Activated B cell treated with CpG ODN at 0.5 μM for 24 hours (primary cell): ENCODE results near the gene REEP6. TPM values are rescaled to one million over a fixed set of nuclear protein-coding genes. Genes with fewer than 3 reads are reported as not detected.

Experiments
- ATAC-seq: fragments of 200-7000 bp; cut with Tn5 transposase; one replicate; pipeline ENCODE4 v1.10.0; 2021; ENCODE audit warnings: low read depth, mild to moderate bottlenecking, moderate library complexity
- CTCF ChIA-PET: fragments of 350-600 bp; sonication (Branson Sonifier 250); formaldehyde crosslinking; loops from one replicate; lab custom pipeline; 2021; ENCODE audit warnings: antibody characterized with exemption; lab: Charles Lee
- POLR2A ChIA-PET: fragments of 350-600 bp; sonication (Branson Sonifier 250); formaldehyde crosslinking; loops from one replicate; lab custom pipeline; 2021; ENCODE audit warnings: antibody characterized with exemption; lab: Charles Lee
- DNase-seq: peaks from one replicate; pipeline ENCODE4 v3.0.0; 2022
- H3K27ac Mint-ChIP-seq: one replicate; pipeline ENCODE4 v1.8.0; 2020; ENCODE audit warnings: mixed read lengths
- H3K27me3 Mint-ChIP-seq: one replicate; pipeline ENCODE4 v1.8.0; 2021; ENCODE audit warnings: mixed read lengths
- H3K36me3 Mint-ChIP-seq: one replicate; pipeline ENCODE4 v1.8.0; 2021; ENCODE audit warnings: low read depth, mixed read lengths
- H3K4me1 Mint-ChIP-seq: one replicate; pipeline ENCODE4 v1.8.0; 2021; ENCODE audit warnings: mixed read lengths
- H3K4me3 Mint-ChIP-seq: one replicate; pipeline ENCODE4 v1.8.0; 2020; ENCODE audit warnings: mild to moderate bottlenecking, mixed read lengths
- H3K9me3 Mint-ChIP-seq: one replicate; pipeline ENCODE4 v1.8.0; 2020; ENCODE audit warnings: mixed read lengths
- CTCF ChIP-seq: fragments of 200-600 bp; IDR thresholded peaks from one replicate; pipeline ENCODE4 v1.8.0; 2022; ENCODE audit warnings: antibody characterized with exemption, mild to moderate bottlenecking
- intact Hi-C: fragments of 100-400 bp; cut with micrococcal nuclease; formaldehyde crosslinking; loops from one replicate; pipeline ENCODE4 v1.15.1; 2024
- total RNA-seq: library from RNA; stranded (reverse); gene quantifications from 2 replicates; pipeline ENCODE4 v1.2.3, GENCODE V29; 2022

The REEP6 gene
- total RNA-seq, 1 donor from 2014 or later = 1.1 TPM

- no peak for ATAC-seq
- H3K27me3 Mint-ChIP-seq = no peaks in the 10 kb centered on the region
- no peak overlapping the region for H3K27ac Mint-ChIP-seq
- POLR2A ChIA-PET = interaction anchor here (0.9 to 1.0 kb wide), 2 partner anchors 14 to 202 kb away, joined by 3 read pairs; no protein-coding TSS in a partner anchor
- intact Hi-C loops = loop anchor here (10.0 kb wide), 1 partner anchor 299 kb away; no protein-coding TSS in a partner anchor
- no peak for DNase-seq
- H3K9me3 Mint-ChIP-seq = no peaks in the 10 kb centered on the region
- H3K36me3 Mint-ChIP-seq = no peaks in the 10 kb centered on the region
- TF ChIP-seq CTCF = no peak
- peaks cover 10% of the 10 kb centered on the region for H3K4me1 Mint-ChIP-seq
- CTCF ChIA-PET = no interaction called here
- no peak overlapping the region for H3K4me3 Mint-ChIP-seq
Measured at GRCh38 chr19:1465191-1466016, 25.6 kb upstream of the REEP6 start.

- Mint-ChIP-seq H3K9me3 (no peaks in the 10 kb centered on the region), H3K4me3 (no peak overlapping the region), H3K4me1 (peaks cover 10% of the 10 kb centered on the region), H3K27me3 (no peaks in the 10 kb centered on the region), H3K36me3 (no peaks in the 10 kb centered on the region), H3K27ac (no peak overlapping the region)
- no peak for DNase-seq
- ATAC-seq = no peak
- POLR2A ChIA-PET = interaction anchor here (0.7 to 1.0 kb wide), 3 partner anchors 12 to 202 kb away, joined by 3 read pairs; no protein-coding TSS in a partner anchor
- CTCF ChIA-PET = no interaction called here
- intact Hi-C loops = loop anchor here (10.0 kb wide), 1 partner anchor 299 kb away; no protein-coding TSS in a partner anchor
- no peak for TF ChIP-seq CTCF
Measured at GRCh38 chr19:1466018-1466460, 24.9 kb upstream of the REEP6 start.

GRCh38 chr19:1466461-1467214, 24.3 kb upstream of the REEP6 start:
- no peak for TF ChIP-seq CTCF
- H3K27ac Mint-ChIP-seq = no peak overlapping the region
- CTCF ChIA-PET = interaction anchor here (1.6 kb wide), 1 partner anchor 360 kb away, joined by 3 read pairs; no protein-coding TSS in a partner anchor
- H3K27me3 Mint-ChIP-seq = no peaks in the 10 kb centered on the region
- ATAC-seq = no peak
- H3K36me3 Mint-ChIP-seq = no peaks in the 10 kb centered on the region
- no peak overlapping the region for H3K4me3 Mint-ChIP-seq
- H3K4me1 Mint-ChIP-seq = peaks cover 15% of the 10 kb centered on the region
- DNase-seq = no peak
- POLR2A ChIA-PET = interaction anchor here (0.7 to 0.9 kb wide), 2 partner anchors 12 to 203 kb away, joined by 3 read pairs; no protein-coding TSS in a partner anchor
- intact Hi-C loops = loop anchor here (10.0 kb wide), 1 partner anchor 298 kb away; no protein-coding TSS in a partner anchor
- no peaks in the 10 kb centered on the region for H3K9me3 Mint-ChIP-seq

GRCh38 chr19:1467215-1467489, 23.8 kb upstream of the REEP6 start:
- Mint-ChIP-seq H3K9me3 (no peaks in the 10 kb centered on the region), H3K4me1 (peaks cover 20% of the 10 kb centered on the region), H3K27me3 (no peaks in the 10 kb centered on the region), H3K36me3 (no peaks in the 10 kb centered on the region), H3K4me3 (no peak overlapping the region), H3K27ac (no peak overlapping the region)
- ChIA-PET POLR2A (no interaction called here), CTCF (interaction anchor here (1.6 kb wide), 1 partner anchor 359 kb away, joined by 3 read pairs; no protein-coding TSS in a partner anchor)
- no peak for ATAC-seq
- no peak for DNase-seq
- intact Hi-C loops = loop anchor here (10.0 kb wide), 1 partner anchor 298 kb away; no protein-coding TSS in a partner anchor
- no peak for TF ChIP-seq CTCF
